HG03575 (cell line): ENCODE measurements around the gene YPEL5.

Experiments used
- ATAC-seq: cut with Tn5 transposase; IDR thresholded peaks from one replicate; pipeline ENCODE4 v1.9.1; 2021; ENCODE audit not compliant: unreplicated experiment, insufficient number of reproducible peaks, low FRiP score; ENCODE audit errors: extremely low read depth

YPEL5 gene

GRCh38 chr2:30161929-30162706 lies 15.3 kb downstream of the YPEL5 start:
- no peak for ATAC-seq

GRCh38 chr2:30162806-30163205 lies 16.0 kb downstream of the YPEL5 start:
- ATAC-seq: no peak

- ATAC-seq: no peak
These were observed 17.5 kb downstream of the YPEL5 start for GRCh38 chr2:30164131-30164925.

- peak; percentile 57 for ATAC-seq
These were observed 18.3 kb downstream of the YPEL5 start for GRCh38 chr2:30165050-30165520.

- no peak for ATAC-seq
These were observed 18.8 kb downstream of the YPEL5 start for GRCh38 chr2:30165617-30166016.

GRCh38 chr2:30172627-30173026 lies 25.8 kb downstream of the YPEL5 start:
- no peak for ATAC-seq

- no peak for ATAC-seq
These were observed 30.6 kb downstream of the YPEL5 start for GRCh38 chr2:30177440-30177839.

GRCh38 chr2:30177956-30178355 lies 31.1 kb downstream of the YPEL5 start:
- ATAC-seq: no peak

GRCh38 chr2:30178618-30179434 lies 32.0 kb downstream of the YPEL5 start:
- no peak for ATAC-seq

GRCh38 chr2:30179536-30179935 lies 32.7 kb downstream of the YPEL5 start:
- ATAC-seq: no peak

- no peak for ATAC-seq
These were observed 33.4 kb downstream of the YPEL5 start for GRCh38 chr2:30180226-30180625.

GRCh38 chr2:30181176-30181575 lies 34.4 kb downstream of the YPEL5 start:
- no peak for ATAC-seq

- no peak for ATAC-seq
These were observed 37.2 kb downstream of the YPEL5 start for GRCh38 chr2:30184035-30184434.

- no peak for ATAC-seq
These were observed 38.4 kb downstream of the YPEL5 start for GRCh38 chr2:30185178-30185577.

- ATAC-seq: no peak
These were observed 41.5 kb downstream of the YPEL5 start for GRCh38 chr2:30188292-30188691.

- ATAC-seq: no peak
These were observed 43.8 kb downstream of the YPEL5 start for GRCh38 chr2:30190637-30191036.

- ATAC-seq: no peak
These were observed 44.3 kb downstream of the YPEL5 start for GRCh38 chr2:30191107-30191506.

GRCh38 chr2:30191819-30192271 lies 45.0 kb downstream of the YPEL5 start:
- ATAC-seq: no peak

GRCh38 chr2:30192314-30192713 lies 45.5 kb downstream of the YPEL5 start:
- no peak for ATAC-seq
